DOHH2 (cell line): ENCODE measurements around the gene URI1.

ENCODE experiments used
- EZH2phosphoT487 ChIP-seq: fragments of 200-600 bp; sonication (generic); IDR thresholded peaks from 2 replicates; pipeline ENCODE4 v1.6.1; 2017; ENCODE audit warnings: borderline replicate concordance, mild to moderate bottlenecking, antibody characterized with exemption, low read length, moderate library complexity, mixed read lengths
- TF ChIP-seq, protein P1 (sequence below): fragments of 200-600 bp; sonication (generic); IDR thresholded peaks from one replicate; pipeline ENCODE4 v1.5.1; 2014; ENCODE audit warnings: antibody characterized with exemption, mild to moderate bottlenecking, low read depth, low read length; ENCODE audit not compliant: poor library complexity, severe bottlenecking

- TF ChIP-seq, protein P1, sequence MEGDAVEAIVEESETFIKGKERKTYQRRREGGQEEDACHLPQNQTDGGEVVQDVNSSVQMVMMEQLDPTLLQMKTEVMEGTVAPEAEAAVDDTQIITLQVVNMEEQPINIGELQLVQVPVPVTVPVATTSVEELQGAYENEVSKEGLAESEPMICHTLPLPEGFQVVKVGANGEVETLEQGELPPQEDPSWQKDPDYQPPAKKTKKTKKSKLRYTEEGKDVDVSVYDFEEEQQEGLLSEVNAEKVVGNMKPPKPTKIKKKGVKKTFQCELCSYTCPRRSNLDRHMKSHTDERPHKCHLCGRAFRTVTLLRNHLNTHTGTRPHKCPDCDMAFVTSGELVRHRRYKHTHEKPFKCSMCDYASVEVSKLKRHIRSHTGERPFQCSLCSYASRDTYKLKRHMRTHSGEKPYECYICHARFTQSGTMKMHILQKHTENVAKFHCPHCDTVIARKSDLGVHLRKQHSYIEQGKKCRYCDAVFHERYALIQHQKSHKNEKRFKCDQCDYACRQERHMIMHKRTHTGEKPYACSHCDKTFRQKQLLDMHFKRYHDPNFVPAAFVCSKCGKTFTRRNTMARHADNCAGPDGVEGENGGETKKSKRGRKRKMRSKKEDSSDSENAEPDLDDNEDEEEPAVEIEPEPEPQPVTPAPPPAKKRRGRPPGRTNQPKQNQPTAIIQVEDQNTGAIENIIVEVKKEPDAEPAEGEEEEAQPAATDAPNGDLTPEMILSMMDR: no peak
- TF ChIP-seq EZH2phosphoT487: no peak
These were observed 95.8 kb downstream of the URI1 start for GRCh38 chr19:30037835-30038234.
